ENCODE measurements around the gene DPF3. TPM values are rescaled to one million over a fixed set of nuclear protein-coding genes. Genes with fewer than 3 reads are reported as not detected.

The DPF3 gene
- total RNA-seq, 3 donors from 2014 or later: 0.32 to 2.8 (median 1.3) TPM

DNA sequence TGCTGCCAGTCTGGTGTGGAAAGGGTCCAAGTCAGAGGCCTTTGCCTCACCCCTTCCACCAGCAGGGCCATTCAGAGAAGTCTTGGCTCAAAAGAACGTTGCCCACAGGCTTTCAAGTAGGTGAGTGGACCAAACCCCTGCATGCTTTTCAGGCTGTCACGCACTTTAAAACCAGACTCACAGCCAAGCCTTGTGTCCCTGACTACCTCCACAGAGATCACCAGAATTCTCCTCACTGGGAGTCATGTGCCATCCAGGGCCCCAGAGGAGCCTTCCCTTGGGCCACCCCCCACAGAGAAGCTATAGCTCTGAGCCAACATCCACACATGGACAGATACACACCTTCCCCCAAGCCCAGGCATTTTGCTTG is 283.1 kb downstream of the DPF3 start:
- intact Hi-C loops (cut with DNase I; ENCODE audit: low total_unique reads): no loop called here
- H3K4me3 ChIP-seq: no peak overlapping the region
- no peak overlapping the region for H3K27ac ChIP-seq
- no peaks in the 10 kb centered on the region for H3K27me3 ChIP-seq
- no peak for DNase-seq (ENCODE audit: low spot score in 2 of 2)
- no peaks in the 10 kb centered on the region for H3K36me3 ChIP-seq
- peaks cover 0 to 5% of the 10 kb centered on the region in 2 donors for H3K4me1 ChIP-seq
- no peaks in the 10 kb centered on the region for H3K9me3 ChIP-seq
- TF ChIP-seq POLR2A (IDR thresholded peaks at IDR 0.05) (no peak), POLR2AphosphoS5 (IDR thresholded peaks at IDR 0.05) (no peak), CTCF (IDR thresholded peaks at IDR 0.05) (no peak)

DNA sequence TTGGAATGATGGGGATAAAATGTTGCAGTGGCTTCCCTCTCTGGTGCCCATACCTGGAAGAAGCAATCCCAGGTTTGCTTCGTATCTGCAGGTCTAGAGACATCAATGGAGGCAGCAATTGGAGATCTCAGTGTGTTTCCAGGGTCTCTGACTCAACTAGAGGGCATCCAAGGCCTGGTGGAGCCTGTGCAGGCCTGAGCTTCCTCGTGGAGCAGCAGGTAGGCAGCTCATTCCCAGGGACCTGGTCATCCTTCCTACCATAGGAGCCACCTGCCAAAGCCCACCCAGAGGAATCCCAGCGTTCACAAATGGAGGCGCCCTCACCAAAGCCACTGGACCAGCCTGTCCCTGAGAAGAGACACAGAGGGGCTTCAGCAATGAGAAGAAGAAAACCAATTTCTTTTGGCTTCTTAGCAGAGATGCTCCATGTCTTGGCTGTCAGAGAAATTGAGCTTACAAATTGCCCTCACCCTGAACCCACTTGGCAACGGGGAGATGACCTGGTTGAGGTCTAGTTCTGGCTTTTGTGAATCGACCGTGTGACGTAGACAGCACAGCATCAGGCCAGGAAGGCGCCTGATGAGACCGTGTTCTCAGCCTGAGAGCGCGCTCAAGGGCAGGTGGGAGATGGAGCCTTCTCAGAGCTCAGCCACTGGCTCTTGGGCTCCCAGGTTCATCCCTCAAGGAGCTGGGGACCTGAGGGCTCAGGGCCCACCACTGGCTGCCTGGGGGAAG is 283.6 kb downstream of the DPF3 start:
- no peak overlapping the region for H3K4me3 ChIP-seq
- no peaks in the 10 kb centered on the region for H3K9me3 ChIP-seq
- no peaks in the 10 kb centered on the region for H3K27me3 ChIP-seq
- no peaks in the 10 kb centered on the region for H3K36me3 ChIP-seq
- intact Hi-C loops (cut with DNase I; ENCODE audit: low total_unique reads): no loop called here
- TF ChIP-seq CTCF (IDR thresholded peaks at IDR 0.05) (no peak), POLR2AphosphoS5 (IDR thresholded peaks at IDR 0.05) (no peak)
- DNase-seq (ENCODE audit: low spot score in 2 of 2): no peak
- peaks cover 0 to under 1% of the 10 kb centered on the region in 2 donors for H3K4me1 ChIP-seq
- H3K27ac ChIP-seq: no peak overlapping the region

GRCh38 chr14:72609205-72609916 is 284.5 kb downstream of the DPF3 start:
- H3K9me3 ChIP-seq: no peaks in the 10 kb centered on the region
- H3K4me1 ChIP-seq: no peaks in the 10 kb centered on the region
- H3K4me3 ChIP-seq: no peak overlapping the region
- H3K36me3 ChIP-seq: no peaks in the 10 kb centered on the region
- H3K27ac ChIP-seq: no peak overlapping the region
- no peaks in the 10 kb centered on the region for H3K27me3 ChIP-seq
- DNase-seq (ENCODE audit: low spot score in 2 of 2): no peak
- intact Hi-C loops (cut with DNase I; ENCODE audit: low total_unique reads): no loop called here
- TF ChIP-seq CTCF (IDR thresholded peaks at IDR 0.05): no peak

- Histone ChIP-seq H3K36me3 (no peaks in the 10 kb centered on the region), H3K4me1 (no peaks in the 10 kb centered on the region), H3K27me3 (no peaks in the 10 kb centered on the region), H3K4me3 (no peak overlapping the region), H3K9me3 (no peaks in the 10 kb centered on the region), H3K27ac (no peak overlapping the region)
- no peak for TF ChIP-seq CTCF (IDR thresholded peaks at IDR 0.05)
- intact Hi-C loops (cut with DNase I; ENCODE audit: low total_unique reads): no loop called here
- DNase-seq (ENCODE audit: low spot score in 2 of 2): no peak
These were observed 285.3 kb downstream of the DPF3 start for GRCh38 chr14:72608391-72609204.
